OCI-LY7 (cell line): ENCODE data around the gene ACYP2. TPM values are rescaled to one million over a fixed set of nuclear protein-coding genes. Genes with fewer than 3 reads are reported as not detected.
A peak's percentile ranks its signal among the peaks of the same experiment; 100 is the strongest.

Source experiments
- BruUV-seq: library from RNA; stranded (reverse); fragments of 400-500 nt; replicated peaks from 2 replicates; lab custom pipeline; 2021; lab: Mats Ljungman, UMichigan
- CTCF ChIA-PET: fragments of 300-600 bp; sonication (Branson Sonifier 250); formaldehyde crosslinking; loops from one replicate; lab custom pipeline; 2022; ENCODE audit warnings: antibody characterized with exemption; ENCODE audit not compliant: unreplicated experiment; lab: Charles Lee
- POLR2A ChIA-PET: fragments of 300-600 bp; sonication (Branson Sonifier 250); formaldehyde crosslinking; loops from one replicate; lab custom pipeline; 2022; ENCODE audit warnings: antibody characterized with exemption; lab: Charles Lee
- DNase-seq: peaks from one replicate; pipeline ENCODE4 v3.0.0-alpha.2; 2015; ENCODE audit warnings: low spot score
- H2AFZ ChIP-seq: fragments of 200-600 bp; sonication (generic), shearing (Covaris generic); 2 replicates; pipeline ENCODE4 v1.6.1; 2014; ENCODE audit warnings: mild to moderate bottlenecking, antibody characterized with exemption, low read length, moderate library complexity
- H3K27ac ChIP-seq: fragments of 200-600 bp; sonication (generic); 2 replicates; pipeline ENCODE4 v1.5.1; 2014; ENCODE audit warnings: mixed run types, low read depth, mild to moderate bottlenecking, moderate library complexity, low read length, inconsistent platforms; ENCODE audit not compliant: poor library complexity, severe bottlenecking
- H3K36me3 ChIP-seq: fragments of 200-600 bp; sonication (generic); 2 replicates; pipeline ENCODE4 v1.6.1; 2014; ENCODE audit warnings: mild to moderate bottlenecking, antibody characterized with exemption, low read length, moderate library complexity, mixed read lengths; ENCODE audit not compliant: insufficient read depth
- H3K4me1 ChIP-seq: fragments of 200-600 bp; sonication (generic); 2 replicates; pipeline ENCODE4 v1.5.1; 2014; ENCODE audit warnings: mild to moderate bottlenecking, low read length; ENCODE audit not compliant: insufficient read depth, poor library complexity, severe bottlenecking
- H3K4me2 ChIP-seq: fragments of 200-600 bp; sonication (generic); 2 replicates; pipeline ENCODE4 v1.6.1; 2014; ENCODE audit warnings: mild to moderate bottlenecking, low read length
- H3K4me3 ChIP-seq: fragments of 200-600 bp; sonication (generic); 2 replicates; pipeline ENCODE4 v1.5.1; 2014; ENCODE audit warnings: mild to moderate bottlenecking, low read depth, low read length; ENCODE audit not compliant: poor library complexity, severe bottlenecking
- H3K79me2 ChIP-seq: fragments of 200-600 bp; sonication (generic); 2 replicates; pipeline ENCODE4 v1.6.1; 2016; ENCODE audit warnings: low read depth, mild to moderate bottlenecking, low read length, moderate library complexity, mixed read lengths; ENCODE audit not compliant: insufficient read depth
- H3K9me2 ChIP-seq: fragments of 200-600 bp; sonication (generic); 2 replicates; pipeline ENCODE4 v1.6.1; 2016; ENCODE audit warnings: mild to moderate bottlenecking, low read length, mixed read lengths; ENCODE audit not compliant: insufficient read depth
- H3K9me3 ChIP-seq: fragments of 200-600 bp; sonication (generic); 2 replicates; pipeline ENCODE4 v1.6.1; 2014; ENCODE audit warnings: mild to moderate bottlenecking, mixed run types, low read length, mixed read lengths
- H4K20me1 ChIP-seq: fragments of 200-600 bp; sonication (generic); 2 replicates; pipeline ENCODE4 v1.6.1; 2014; ENCODE audit warnings: mild to moderate bottlenecking, antibody characterized with exemption, low read length, moderate library complexity, mixed read lengths; ENCODE audit not compliant: insufficient read depth
- CTCF ChIP-seq: fragments of 200-600 bp; sonication (generic); conservative IDR thresholded peaks from 2 replicates; pipeline ENCODE4 v1.5.1; 2014; ENCODE audit warnings: mild to moderate bottlenecking, antibody characterized with exemption, low read length, moderate library complexity, mixed read lengths
- EZH2phosphoT487 ChIP-seq: fragments of 200-600 bp; sonication (generic); IDR thresholded peaks from 2 replicates; pipeline ENCODE4 v1.6.1; 2018; ENCODE audit warnings: low read depth, borderline replicate concordance, mild to moderate bottlenecking, mixed run types, antibody characterized with exemption, low read length, moderate library complexity, mixed read lengths
- intact Hi-C: fragments of 100-400 bp; cut with micrococcal nuclease; formaldehyde crosslinking; loops from one replicate; pipeline ENCODE4 v1.10.0; 2022; ENCODE audit not compliant: unreplicated experiment
- total RNA-seq, 2 experiments: library from RNA; depleted of rRNA in 1 of 2; stranded (reverse); fragments of >200 nt in 1 of 2; shearing (Covaris generic) in 1 of 2; gene quantifications; 2 replicates each; pipeline ENCODE4 v1.2.3, GENCODE V29; 2014 to 2022

Gene ACYP2
- total RNA-seq, 2 experiments from 2014 or later: 18.7 to 20.6 TPM

- H3K36me3 ChIP-seq: no peaks in the 10 kb centered on the region
- DNase-seq: no peak
- POLR2A ChIA-PET: interaction anchor here (0.6 to 2.8 kb wide), 15 partner anchors 9 to 597 kb away, joined by 3 to 21 read pairs (median 4); no protein-coding TSS in a partner anchor
- BruUV-seq: no TSS peak
- H3K9me2 ChIP-seq: no peaks in the 10 kb centered on the region
- CTCF ChIA-PET: interaction anchor here (0.9 to 3.7 kb wide), 4 partner anchors 9 to 597 kb away, joined by 3 to 18 read pairs (median 5); no protein-coding TSS in a partner anchor
- H3K4me2 ChIP-seq: peak overlapping the region; percentile 66
- H3K79me2 ChIP-seq: no peaks in the 10 kb centered on the region; the same call in 1 of the 2 replicates
- peaks cover 66% of the 10 kb centered on the region for H3K4me1 ChIP-seq
- no peak for TF ChIP-seq EZH2phosphoT487
- no peak for TF ChIP-seq CTCF
- H3K4me3 ChIP-seq: no peak overlapping the region
- H3K27ac ChIP-seq: peak overlapping the region; percentile 25
- H4K20me1 ChIP-seq: no peaks in the 10 kb centered on the region
- intact Hi-C loops: loop anchor here (1.0 to 10.0 kb wide), 4 partner anchors 396 to 677 kb away; no protein-coding TSS in a partner anchor
- no peaks in the 10 kb centered on the region for H3K9me3 ChIP-seq
- H2AFZ ChIP-seq: peak overlapping the region; percentile 89
Observed at GRCh38 chr2:54107455-54107764, 8.0 kb upstream of the ACYP2 start.

- Histone ChIP-seq H3K9me2 (no peaks in the 10 kb centered on the region), H3K79me2 (no peaks in the 10 kb centered on the region), H3K4me3 (no peak overlapping the region), H4K20me1 (no peaks in the 10 kb centered on the region), H3K9me3 (no peaks in the 10 kb centered on the region), H3K4me1 (peaks cover 59% of the 10 kb centered on the region), H3K36me3 (no peaks in the 10 kb centered on the region), H3K4me2 (peak overlapping the region; percentile 66), H3K27ac (peak overlapping the region; percentile 25), H2AFZ (peak overlapping the region; percentile 89)
- 0 out of 2 replicates have a peak, but pooled peaks have one; percentile 31 for TF ChIP-seq CTCF
- TF ChIP-seq EZH2phosphoT487: no peak
- POLR2A ChIA-PET: interaction anchor here (1.0 to 2.8 kb wide), 6 partner anchors 8 to 395 kb away, joined by 4 to 21 read pairs (median 8); no protein-coding TSS in a partner anchor
- intact Hi-C loops: loop anchor here (1.0 to 10.0 kb wide), 4 partner anchors 395 to 677 kb away; no protein-coding TSS in a partner anchor
- no TSS peak for BruUV-seq
- no peak for DNase-seq
- CTCF ChIA-PET: interaction anchor here (0.9 to 3.7 kb wide), 3 partner anchors 8 to 597 kb away, joined by 3 to 18 read pairs (median 7); no protein-coding TSS in a partner anchor
Observed at GRCh38 chr2:54107903-54108615, 7.4 kb upstream of the ACYP2 start.
